ENCODE results near the gene SEPTIN8. TPM values are rescaled to one million over a fixed set of nuclear protein-coding genes. Genes with fewer than 3 reads are reported as not detected.

SEPTIN8 gene
- total and polyA plus RNA-seq, 2 donors (not counting 3 experiments of a cell fraction or from before 2014, with no cell fraction given) = 56.6 to 82.1 TPM

DNA sequence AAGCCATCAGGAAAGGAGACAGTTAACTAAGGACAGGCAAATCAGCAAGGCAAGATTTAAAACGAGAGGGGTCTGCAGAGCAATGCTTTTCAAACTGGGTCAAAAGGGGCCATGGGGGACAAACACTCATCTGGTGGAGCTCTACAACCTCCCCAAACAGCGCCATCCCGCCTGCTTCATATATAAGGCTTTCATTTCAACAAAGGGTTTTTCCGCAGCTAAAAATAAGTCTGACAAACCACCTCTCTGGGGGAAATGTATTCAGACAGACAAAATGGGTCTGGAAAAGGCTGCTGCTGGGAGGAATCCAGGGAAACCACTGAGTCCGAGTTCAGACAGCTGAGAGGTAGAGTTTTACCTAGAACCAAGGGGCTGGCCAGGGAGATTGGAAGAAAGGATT, 8.3 kb upstream of the SEPTIN8 start:
- H4K20me1 ChIP-seq (replicated peaks; ENCODE audit: control insufficient read depth, extremely low read depth, insufficient read depth, low read length) = no peaks in the 10 kb centered on the region
- no peak overlapping the region for H2AFZ ChIP-seq (ENCODE audit: low read depth, low read length)
- H3K79me2 ChIP-seq (ENCODE audit: control insufficient read depth, insufficient read depth, low read length) = no peaks in the 10 kb centered on the region
- no peak overlapping the region for H3K9ac ChIP-seq (replicated peaks; ENCODE audit: extremely low read depth, insufficient read depth, low read length)
- CTCF ChIA-PET = interaction anchor here (1.2 to 1.9 kb wide), 2 partner anchors 13 to 34 kb away, joined by 4 to 11 read pairs; no protein-coding TSS in a partner anchor
- BruUV-seq (replicated peaks) = no TSS peak
- FAIRE-seq (no peak), DNase-seq (ENCODE audit: low read depth, low spot score) (no peak)
- H3K9me1 ChIP-seq (replicated peaks; ENCODE audit: control insufficient read depth, extremely low read depth, insufficient read depth, low read length) = no peaks in the 10 kb centered on the region
- dilution Hi-C loops (cut with MboI; ENCODE audit: extremely low pct_ligation_motif_present, low sequenced_read_pairs) (no loop called here), intact Hi-C loops (cut with micrococcal nuclease) (no loop called here)
- POLR2A ChIA-PET = no interaction called here
- no peak overlapping the region for H3K4me3 ChIP-seq (replicated peaks in 1 of 3; ENCODE audit: insufficient read depth in 1 of 3, low read depth in 1 of 3, low read length in 3 of 3)
- H3K9me3 ChIP-seq (replicated peaks; ENCODE audit: control insufficient read depth, insufficient read depth, low read length) = no peaks in the 10 kb centered on the region
- no peak overlapping the region for H3K27ac ChIP-seq (ENCODE audit: insufficient read depth, low read depth, low read length)
- no peak for TF ChIP-seq JUN (IDR thresholded peaks at IDR 0.05; ENCODE audit: borderline replicate concordance, insufficient read depth, insufficient read length, low read depth)
- no peak for TF ChIP-seq FOS (IDR thresholded peaks at IDR 0.05; ENCODE audit: borderline replicate concordance, insufficient read depth, low read length)
- no peak for TF ChIP-seq POLR2AphosphoS5 (IDR thresholded peaks at IDR 0.05; ENCODE audit: insufficient read depth, low read depth, low read length)
- no peak for TF ChIP-seq GATA2 (IDR thresholded peaks at IDR 0.05; ENCODE audit: insufficient read depth, insufficient read length, low read depth, low read length)
- TF ChIP-seq, protein P1, sequence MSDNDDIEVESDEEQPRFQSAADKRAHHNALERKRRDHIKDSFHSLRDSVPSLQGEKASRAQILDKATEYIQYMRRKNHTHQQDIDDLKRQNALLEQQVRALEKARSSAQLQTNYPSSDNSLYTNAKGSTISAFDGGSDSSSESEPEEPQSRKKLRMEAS (IDR thresholded peaks at IDR 0.05; ENCODE audit: insufficient read depth, insufficient read length) = no peak
- no peak for TF ChIP-seq MYC (IDR thresholded peaks at IDR 0.05; ENCODE audit: low read depth, low read length)
- no peak for TF ChIP-seq POLR2A (IDR thresholded peaks at IDR 0.05; ENCODE audit: low read depth, low read length)
- TF ChIP-seq CTCF (IDR thresholded peaks at IDR 0.05; ENCODE audit: extremely low read depth in 1 of 2, insufficient read depth in 1 of 2, low read depth in 1 of 2, low read length in 2 of 2) = no peak
- no peak for TF ChIP-seq EZH2 (IDR thresholded peaks at IDR 0.05; ENCODE audit: borderline replicate concordance, low read depth, low read length, severe bottlenecking)
- H3K4me1 ChIP-seq (ENCODE audit: control insufficient read depth, extremely low read depth, insufficient read depth, low read length) = peaks cover 12% of the 10 kb centered on the region
- H3K27me3 ChIP-seq (ENCODE audit: control insufficient read depth in 2 of 2, insufficient read depth in 2 of 2, low read length in 2 of 2) = no peaks in the 10 kb centered on the region
- H3K36me3 ChIP-seq (ENCODE audit: control insufficient read depth in 2 of 2, extremely low read depth in 1 of 2, insufficient read depth in 2 of 2, low read length in 2 of 2) = no peaks in the 10 kb centered on the region
- no peak overlapping the region for H3K4me2 ChIP-seq (ENCODE audit: insufficient read depth, low read length)

Data from endothelial cell of umbilical vein (primary cell).